ENCODE measurements around the gene ZDHHC8.

GRCh38 chr22:20115691-20116375, 15.8 kb upstream of the ZDHHC8 start, which contains the start of gene RANBP1:
- TF ChIP-seq CTCF (IDR thresholded peaks at IDR 0.05; ENCODE audit: low read depth, low read length) (no peak), POLR2A (IDR thresholded peaks at IDR 0.05; ENCODE audit: extremely low read depth, insufficient read length) (no peak), MYC (IDR thresholded peaks at IDR 0.05; ENCODE audit: low read depth, low read length) (no peak), MAX (IDR thresholded peaks at IDR 0.05; ENCODE audit: low read depth, low read length) (no peak)
